Activated T-cell treated with anti-CD3 and anti-CD28 coated beads for 24 hours (primary cell): Measurements from ENCODE around the gene SH3GL2.

Experiments
- DNase-seq: peaks from one replicate; pipeline ENCODE4 v3.0.0-alpha.2; 2020; ENCODE audit warnings: low read depth

Gene SH3GL2

GRCh38 chr9:17611342-17611741 lies 32.5 kb downstream of the SH3GL2 start:
- no peak for DNase-seq

- DNase-seq, result no peak
These were observed 33.1 kb downstream of the SH3GL2 start for GRCh38 chr9:17611917-17612316.

GRCh38 chr9:17613758-17614157 lies 34.9 kb downstream of the SH3GL2 start:
- no peak for DNase-seq

- no peak for DNase-seq
These were observed 35.4 kb downstream of the SH3GL2 start for GRCh38 chr9:17614250-17614649.

- DNase-seq, result no peak
These were observed 36.0 kb downstream of the SH3GL2 start for GRCh38 chr9:17614903-17615302.

- DNase-seq, result no peak
These were observed 43.3 kb downstream of the SH3GL2 start for GRCh38 chr9:17622141-17622540.

- no peak for DNase-seq
These were observed 43.9 kb downstream of the SH3GL2 start for GRCh38 chr9:17622749-17623148.

GRCh38 chr9:17623965-17624364 lies 45.1 kb downstream of the SH3GL2 start:
- no peak for DNase-seq

GRCh38 chr9:17624571-17624970 lies 45.7 kb downstream of the SH3GL2 start:
- DNase-seq, result no peak

GRCh38 chr9:17625644-17626388 lies 47.0 kb downstream of the SH3GL2 start:
- DNase-seq, result no peak

- no peak for DNase-seq
These were observed 48.8 kb downstream of the SH3GL2 start for GRCh38 chr9:17627641-17628040.

GRCh38 chr9:17628624-17629023 lies 49.8 kb downstream of the SH3GL2 start:
- DNase-seq, result no peak

- DNase-seq, result no peak
These were observed 51.7 kb downstream of the SH3GL2 start for GRCh38 chr9:17630531-17630949.

- DNase-seq, result no peak
These were observed 52.5 kb downstream of the SH3GL2 start for GRCh38 chr9:17631396-17631795.

- no peak for DNase-seq
These were observed 54.1 kb downstream of the SH3GL2 start for GRCh38 chr9:17632994-17633393.

GRCh38 chr9:17635115-17635890 lies 56.4 kb downstream of the SH3GL2 start:
- DNase-seq, result no peak

- DNase-seq, result no peak
These were observed 57.5 kb downstream of the SH3GL2 start for GRCh38 chr9:17636349-17636748.

GRCh38 chr9:17636821-17637220 lies 58.0 kb downstream of the SH3GL2 start:
- DNase-seq, result no peak

GRCh38 chr9:17637229-17637628 lies 58.4 kb downstream of the SH3GL2 start:
- DNase-seq, result no peak

GRCh38 chr9:17648516-17648915 lies 69.7 kb downstream of the SH3GL2 start:
- DNase-seq, result no peak

- DNase-seq, result no peak
These were observed 72.9 kb downstream of the SH3GL2 start for GRCh38 chr9:17651725-17652124.

GRCh38 chr9:17653947-17654465 lies 75.1 kb downstream of the SH3GL2 start:
- no peak for DNase-seq

- no peak for DNase-seq
These were observed 78.0 kb downstream of the SH3GL2 start for GRCh38 chr9:17656889-17657288.
